ENCODE data around the gene BFAR. TPM values are rescaled to one million over a fixed set of nuclear protein-coding genes. Genes with fewer than 3 reads are reported as not detected.
"Not testable (repeated sequence)": the region's sequence is repeated elsewhere in the genome, so short reads cannot be mapped to it uniquely, and the experiment has no call there.

The BFAR gene
- polyA plus RNA-seq, 1 donor (not counting 4 experiments of a cell fraction or from before 2014, with no cell fraction given), result 92.3 TPM

DNA sequence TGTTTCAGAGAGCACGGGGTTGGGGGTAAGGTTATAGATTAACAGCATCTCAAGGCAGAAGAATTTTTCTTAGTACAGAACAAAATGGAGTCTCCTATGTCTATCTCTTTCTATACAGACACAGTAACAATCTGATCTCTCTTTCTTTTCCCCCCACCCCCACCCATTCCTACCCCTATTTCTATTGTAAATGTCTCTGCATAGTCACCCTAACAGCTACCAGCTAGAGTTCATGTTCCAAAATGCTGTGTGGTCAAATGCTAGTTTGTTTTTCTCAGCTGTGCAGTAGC, 4.1 kb downstream of the BFAR start:
- H3K27me3 ChIP-seq (ENCODE audit: control insufficient read depth, extremely low read depth, insufficient read depth, low read length); DNase-seq (ENCODE audit: low read depth, low spot score); H2AFZ ChIP-seq (ENCODE audit: control insufficient read depth, low read length); H3K4me3 ChIP-seq (ENCODE audit: control insufficient read depth in 2 of 3, extremely low read depth in 1 of 3, insufficient read depth in 2 of 3, low read depth in 1 of 3, low read length in 3 of 3); H4K20me1 ChIP-seq (ENCODE audit: control insufficient read depth, extremely low read depth, insufficient read depth, low read length); dilution Hi-C loops (cut with MboI; ENCODE audit: extremely low pct_ligation_motif_present, low sequenced_read_pairs); H3K9me1 ChIP-seq (ENCODE audit: control insufficient read depth, extremely low read depth, insufficient read depth, low read length); FAIRE-seq; H3K9me3 ChIP-seq (ENCODE audit: control insufficient read depth, low read depth, low read length): not testable (repeated sequence)
- Histone ChIP-seq H3K9ac (ENCODE audit: control insufficient read depth, extremely low read depth, insufficient read depth, low read length) (peak overlapping the region; percentile 48), H3K4me2 (ENCODE audit: control insufficient read depth, extremely low read depth, insufficient read depth, low read depth, low read length) (peak overlapping the region; percentile 37), H3K79me2 (ENCODE audit: control insufficient read depth, insufficient read depth, low read length) (peaks cover 82% of the 10 kb centered on the region), H3K4me1 (ENCODE audit: control insufficient read depth, extremely low read depth, insufficient read depth, low read length) (peaks cover 49% of the 10 kb centered on the region), H3K27ac (ENCODE audit: control insufficient read depth, insufficient read depth, low read length) (peak overlapping the region; percentile 72), H3K36me3 (ENCODE audit: control insufficient read depth in 2 of 2, extremely low read depth in 1 of 2, insufficient read depth in 2 of 2, low read length in 2 of 2) (peaks cover 13 to 17% of the 10 kb centered on the region in 2 experiments)

DNA sequence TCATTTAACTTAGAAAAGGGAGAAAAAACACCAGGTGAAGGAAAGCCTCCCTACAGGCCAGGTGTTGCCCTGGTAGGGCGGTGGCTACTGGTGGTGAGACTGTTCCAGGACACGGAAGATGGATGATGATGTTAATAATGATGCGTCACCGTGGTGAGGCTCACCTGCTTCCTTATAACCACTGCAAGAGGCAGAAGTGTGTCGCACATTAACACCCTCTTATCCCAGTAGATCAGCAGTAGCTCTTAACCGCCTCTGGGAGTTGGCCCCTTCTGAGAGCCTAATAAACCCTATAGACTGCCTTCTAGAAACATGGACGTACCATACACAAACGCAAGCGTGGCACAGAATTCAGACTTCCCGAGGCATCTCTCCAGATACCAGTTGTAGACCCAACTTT, 7.8 kb downstream of the BFAR start:
- H3K9me3 ChIP-seq (ENCODE audit: control insufficient read depth, low read depth, low read length), result no peaks in the 10 kb centered on the region
- DNase-seq (ENCODE audit: low read depth, low spot score) (peak; percentile 57), FAIRE-seq (peak; percentile 86)
- H3K4me3 ChIP-seq (ENCODE audit: control insufficient read depth in 2 of 3, extremely low read depth in 1 of 3, insufficient read depth in 2 of 3, low read depth in 1 of 3, low read length in 3 of 3), result no peak overlapping the region
- TF ChIP-seq, protein P1, sequence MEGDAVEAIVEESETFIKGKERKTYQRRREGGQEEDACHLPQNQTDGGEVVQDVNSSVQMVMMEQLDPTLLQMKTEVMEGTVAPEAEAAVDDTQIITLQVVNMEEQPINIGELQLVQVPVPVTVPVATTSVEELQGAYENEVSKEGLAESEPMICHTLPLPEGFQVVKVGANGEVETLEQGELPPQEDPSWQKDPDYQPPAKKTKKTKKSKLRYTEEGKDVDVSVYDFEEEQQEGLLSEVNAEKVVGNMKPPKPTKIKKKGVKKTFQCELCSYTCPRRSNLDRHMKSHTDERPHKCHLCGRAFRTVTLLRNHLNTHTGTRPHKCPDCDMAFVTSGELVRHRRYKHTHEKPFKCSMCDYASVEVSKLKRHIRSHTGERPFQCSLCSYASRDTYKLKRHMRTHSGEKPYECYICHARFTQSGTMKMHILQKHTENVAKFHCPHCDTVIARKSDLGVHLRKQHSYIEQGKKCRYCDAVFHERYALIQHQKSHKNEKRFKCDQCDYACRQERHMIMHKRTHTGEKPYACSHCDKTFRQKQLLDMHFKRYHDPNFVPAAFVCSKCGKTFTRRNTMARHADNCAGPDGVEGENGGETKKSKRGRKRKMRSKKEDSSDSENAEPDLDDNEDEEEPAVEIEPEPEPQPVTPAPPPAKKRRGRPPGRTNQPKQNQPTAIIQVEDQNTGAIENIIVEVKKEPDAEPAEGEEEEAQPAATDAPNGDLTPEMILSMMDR (optimal IDR thresholded peaks at IDR 0.05 in 1 of 3, IDR thresholded peaks at IDR 0.05 in 1 of 3, conservative IDR thresholded peaks at IDR 0.05 in 1 of 3; ENCODE audit: extremely low read depth in 1 of 3, insufficient read depth in 2 of 3, low read length in 3 of 3), result no peak
- no peak for TF ChIP-seq EZH2 (IDR thresholded peaks at IDR 0.05; ENCODE audit: low read length)
- peak overlapping the region; percentile 36 for H3K4me2 ChIP-seq (ENCODE audit: control insufficient read depth, extremely low read depth, insufficient read depth, low read depth, low read length)
- peak overlapping the region; percentile 70 for H3K9ac ChIP-seq (ENCODE audit: control insufficient read depth, extremely low read depth, insufficient read depth, low read length)
- H2AFZ ChIP-seq (ENCODE audit: control insufficient read depth, low read length), result no peak overlapping the region
- H3K36me3 ChIP-seq (ENCODE audit: control insufficient read depth in 2 of 2, extremely low read depth in 1 of 2, insufficient read depth in 2 of 2, low read length in 2 of 2), result peaks cover 20 to 37% of the 10 kb centered on the region in 2 experiments
- peak overlapping the region; percentile 88 for H3K27ac ChIP-seq (ENCODE audit: control insufficient read depth, insufficient read depth, low read length)
- no peaks in the 10 kb centered on the region for H3K9me1 ChIP-seq (ENCODE audit: control insufficient read depth, extremely low read depth, insufficient read depth, low read length)
- dilution Hi-C loops (cut with MboI; ENCODE audit: extremely low pct_ligation_motif_present, low sequenced_read_pairs), result no loop called here
- H3K79me2 ChIP-seq (ENCODE audit: control insufficient read depth, insufficient read depth, low read length), result peaks cover 89% of the 10 kb centered on the region
- no peaks in the 10 kb centered on the region for H3K27me3 ChIP-seq (ENCODE audit: control insufficient read depth, extremely low read depth, insufficient read depth, low read length)
- peaks cover 30% of the 10 kb centered on the region for H3K4me1 ChIP-seq (ENCODE audit: control insufficient read depth, extremely low read depth, insufficient read depth, low read length)
- peaks cover 3% of the 10 kb centered on the region for H4K20me1 ChIP-seq (ENCODE audit: control insufficient read depth, extremely low read depth, insufficient read depth, low read length)

DNA sequence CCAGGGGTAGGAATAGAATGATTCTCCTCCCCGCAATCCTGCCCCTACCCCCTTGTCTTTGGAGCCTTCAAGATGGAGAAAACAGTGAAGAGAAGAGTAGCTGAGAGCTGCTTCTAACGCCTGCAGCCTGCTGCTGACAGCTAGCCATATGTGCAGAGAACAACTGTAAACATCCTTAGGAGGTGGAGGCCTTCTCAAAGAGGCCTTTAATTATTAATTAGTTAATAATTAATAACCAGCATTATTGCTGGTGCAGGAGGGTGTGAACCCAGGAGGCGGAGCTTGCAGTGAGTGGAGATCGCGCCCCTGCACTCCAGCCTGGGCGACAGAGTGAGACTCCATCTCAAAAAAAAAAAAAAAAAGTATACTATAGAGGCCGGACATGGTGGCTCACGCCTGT, 8.5 kb downstream of the BFAR start:
- FAIRE-seq (no peak), DNase-seq (ENCODE audit: low read depth, low spot score) (no peak)
- H2AFZ ChIP-seq (ENCODE audit: control insufficient read depth, low read length), result no peak overlapping the region
- TF ChIP-seq, protein P1 (optimal IDR thresholded peaks at IDR 0.05 in 1 of 3, IDR thresholded peaks at IDR 0.05 in 1 of 3, conservative IDR thresholded peaks at IDR 0.05 in 1 of 3; ENCODE audit: extremely low read depth in 1 of 3, insufficient read depth in 2 of 3, low read length in 3 of 3), result no peak
- no peak for TF ChIP-seq EZH2 (IDR thresholded peaks at IDR 0.05; ENCODE audit: low read length)
- dilution Hi-C loops (cut with MboI; ENCODE audit: extremely low pct_ligation_motif_present, low sequenced_read_pairs), result no loop called here
- H3K9ac ChIP-seq (ENCODE audit: control insufficient read depth, extremely low read depth, insufficient read depth, low read length), result peak overlapping the region; percentile 70
- H4K20me1 ChIP-seq (ENCODE audit: control insufficient read depth, extremely low read depth, insufficient read depth, low read length), result peaks cover 3% of the 10 kb centered on the region
- H3K36me3 ChIP-seq (ENCODE audit: control insufficient read depth in 2 of 2, extremely low read depth in 1 of 2, insufficient read depth in 2 of 2, low read length in 2 of 2), result peaks cover 20 to 40% of the 10 kb centered on the region in 2 experiments
- peak overlapping the region; percentile 11 for H3K4me2 ChIP-seq (ENCODE audit: control insufficient read depth, extremely low read depth, insufficient read depth, low read depth, low read length)
- H3K79me2 ChIP-seq (ENCODE audit: control insufficient read depth, insufficient read depth, low read length), result peaks cover 91% of the 10 kb centered on the region
- H3K4me1 ChIP-seq (ENCODE audit: control insufficient read depth, extremely low read depth, insufficient read depth, low read length), result peaks cover 23% of the 10 kb centered on the region
- no peaks in the 10 kb centered on the region for H3K27me3 ChIP-seq (ENCODE audit: control insufficient read depth, extremely low read depth, insufficient read depth, low read length)
- peak overlapping the region; percentile 88 for H3K27ac ChIP-seq (ENCODE audit: control insufficient read depth, insufficient read depth, low read length)
- H3K9me1 ChIP-seq (ENCODE audit: control insufficient read depth, extremely low read depth, insufficient read depth, low read length), result no peaks in the 10 kb centered on the region
- no peaks in the 10 kb centered on the region for H3K9me3 ChIP-seq (ENCODE audit: control insufficient read depth, low read depth, low read length)
- no peak overlapping the region for H3K4me3 ChIP-seq (ENCODE audit: control insufficient read depth in 2 of 3, extremely low read depth in 1 of 3, insufficient read depth in 2 of 3, low read depth in 1 of 3, low read length in 3 of 3)
